ENCODE data around the gene RAB3IP. TPM values are rescaled to one million over a fixed set of nuclear protein-coding genes. Genes with fewer than 3 reads are reported as not detected.

Gene RAB3IP
- total and polyA plus RNA-seq, 2 of the 4 experiments (the other 2 are of a cell fraction): 1.5 to 2.7 TPM

DNA sequence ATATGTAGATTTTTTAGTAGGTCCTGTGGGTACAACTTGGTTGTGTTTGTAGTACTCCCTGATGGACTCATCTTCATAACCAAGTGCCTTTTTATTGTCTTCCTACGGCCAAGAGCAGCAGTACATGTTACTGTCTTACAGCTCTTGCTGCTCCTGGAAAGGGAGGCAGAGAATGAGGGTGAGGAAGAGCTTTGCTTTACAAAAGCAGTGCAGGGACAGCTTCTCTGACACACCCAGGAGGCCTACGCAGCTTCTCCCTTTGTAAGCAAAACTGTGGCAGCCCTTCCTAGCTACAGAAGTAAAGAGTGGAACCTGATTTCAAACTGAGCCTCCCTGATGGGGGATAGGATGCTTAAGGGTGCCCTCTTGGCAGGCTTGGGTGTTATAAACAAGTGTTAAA lies 104.9 kb downstream of the RAB3IP start:
- H3K9me3 ChIP-seq (ENCODE audit: control insufficient read depth, insufficient read depth, low read length): no peaks in the 10 kb centered on the region
- WGBS, 2 experiments (ENCODE audit: extremely low coverage in 2 of 2, insufficient read length in 1 of 2): 0% methylated on average over 1 of the region's 2 CpGs; no CpG with 5 or more reads in 1 of the 2 experiments
- H3K4me2 ChIP-seq (ENCODE audit: low read depth, low read length): no peak overlapping the region
- no peak overlapping the region for H2BK5ac ChIP-seq (ENCODE audit: low read depth, low read length, poor library complexity, severe bottlenecking)
- H3K27me3 ChIP-seq (ENCODE audit: control insufficient read depth, insufficient read depth, low read length): no peaks in the 10 kb centered on the region
- H3K18ac ChIP-seq (ENCODE audit: low read depth, low read length): no peak overlapping the region
- no peak overlapping the region for H4K5ac ChIP-seq (ENCODE audit: low read depth, low read length)
- ChIA-PET POLR2A (ENCODE audit: unreplicated experiment) (no interaction called here), CTCF (no interaction called here)
- no peak for ATAC-seq (ENCODE audit: low read depth)
- H2AK5ac ChIP-seq (ENCODE audit: low read depth, low read length): no peak overlapping the region
- no peaks in the 10 kb centered on the region for H3K4me1 ChIP-seq (ENCODE audit: control insufficient read depth, insufficient read depth, low read length)
- no peak overlapping the region for H2BK20ac ChIP-seq (ENCODE audit: low read depth, low read length)
- H2BK120ac ChIP-seq (ENCODE audit: low read depth, low read length): no peak overlapping the region
- H3K9ac ChIP-seq (ENCODE audit: low read depth, low read length): no peak overlapping the region
- H3K27ac ChIP-seq (ENCODE audit: insufficient read depth, low read length): no peak overlapping the region
- no peak for DNase-seq
- intact Hi-C loops (cut with micrococcal nuclease) (no loop called here), in situ Hi-C loops (cut with MboI; ENCODE audit: low sequenced_read_pairs) (no loop called here), dilution Hi-C loops (cut with HindIII; ENCODE audit: low sequenced_read_pairs, unreplicated experiment) (no loop called here)
- H3K36me3 ChIP-seq (ENCODE audit: control insufficient read depth, insufficient read depth, low read length): no peaks in the 10 kb centered on the region
- no peaks in the 10 kb centered on the region for H3K79me1 ChIP-seq (ENCODE audit: low read depth in 1 of 2, low read length in 2 of 2)
- no peaks in the 10 kb centered on the region for H3K9me1 ChIP-seq (ENCODE audit: insufficient read depth, low read length)
- no peak overlapping the region for H3K56ac ChIP-seq (ENCODE audit: extremely low read depth, insufficient read depth, low read length)
- no peak overlapping the region for H2AK9ac ChIP-seq (replicated peaks; ENCODE audit: low read depth, low read length, poor library complexity)
- no peak overlapping the region for H4K8ac ChIP-seq (ENCODE audit: low read depth in 2 of 2, low read length in 2 of 2)
- H3K14ac ChIP-seq (replicated peaks; ENCODE audit: low read depth, low read length): no peak overlapping the region
- no peaks in the 10 kb centered on the region for H4K20me1 ChIP-seq (ENCODE audit: insufficient read depth, low read length)
- H4K91ac ChIP-seq (ENCODE audit: insufficient read depth, low read depth, low read length): no peak overlapping the region
- no peak for TF ChIP-seq NFE2L2 (IDR thresholded peaks at IDR 0.05; ENCODE audit: low read depth, low read length)
- TF ChIP-seq SMC3 (IDR thresholded peaks at IDR 0.05; ENCODE audit: low read depth, low read length): no peak
- TF ChIP-seq RFX5 (IDR thresholded peaks at IDR 0.05; ENCODE audit: low read depth, low read length): no peak
- TF ChIP-seq, protein P1, sequence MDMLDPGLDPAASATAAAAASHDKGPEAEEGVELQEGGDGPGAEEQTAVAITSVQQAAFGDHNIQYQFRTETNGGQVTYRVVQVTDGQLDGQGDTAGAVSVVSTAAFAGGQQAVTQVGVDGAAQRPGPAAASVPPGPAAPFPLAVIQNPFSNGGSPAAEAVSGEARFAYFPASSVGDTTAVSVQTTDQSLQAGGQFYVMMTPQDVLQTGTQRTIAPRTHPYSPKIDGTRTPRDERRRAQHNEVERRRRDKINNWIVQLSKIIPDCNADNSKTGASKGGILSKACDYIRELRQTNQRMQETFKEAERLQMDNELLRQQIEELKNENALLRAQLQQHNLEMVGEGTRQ (IDR thresholded peaks at IDR 0.05; ENCODE audit: low read depth, low read length): no peak
- no peak for TF ChIP-seq RCOR1 (IDR thresholded peaks at IDR 0.05; ENCODE audit: insufficient replicate concordance, low read length)
- TF ChIP-seq FOS (IDR thresholded peaks at IDR 0.05; ENCODE audit: low read depth, low read length): no peak
- TF ChIP-seq MAZ (IDR thresholded peaks at IDR 0.05; ENCODE audit: borderline replicate concordance, low read depth, low read length): no peak
- TF ChIP-seq MXI1 (IDR thresholded peaks at IDR 0.05; ENCODE audit: borderline replicate concordance, low read depth, low read length): no peak
- no peak for TF ChIP-seq BHLHE40 (IDR thresholded peaks at IDR 0.05; ENCODE audit: low read depth, low read length)
- H2AFZ ChIP-seq (replicated peaks; ENCODE audit: low read length, poor library complexity): no peak overlapping the region
- no peak overlapping the region for H3K23ac ChIP-seq (ENCODE audit: low read depth, low read length)
- no peak overlapping the region for H3K4ac ChIP-seq (ENCODE audit: low read depth, low read length)
- no TSS peak for BruUV-seq (replicated peaks)
- H3K4me3 ChIP-seq (ENCODE audit: insufficient read depth, low read depth, low read length): no peak overlapping the region
- H2BK15ac ChIP-seq (ENCODE audit: low read depth, low read length): no peak overlapping the region
